Lower lobe of right lung (tissue), 2 donors: Measurements from ENCODE around the gene MT1X. TPM values are rescaled to one million over a fixed set of nuclear protein-coding genes. Genes with fewer than 3 reads are reported as not detected.

Source experiments
- ATAC-seq, 2 donors: fragments of 200-7000 bp; cut with Tn5 transposase; one replicate each; pipeline ENCODE4 v1.9.1; 2020 to 2022; ENCODE audit warnings: mild to moderate bottlenecking in 2 of 2, moderate library complexity in 2 of 2
- DNase-seq: peaks from one replicate; pipeline ENCODE4 v3.0.0-alpha.2; 2020
- H3K27ac ChIP-seq: fragments of 200-600 bp; one replicate; pipeline ENCODE4 v1.8.0; 2022
- H3K27me3 ChIP-seq: fragments of 200-600 bp; one replicate; pipeline ENCODE4 v1.8.0; 2022; ENCODE audit warnings: low read depth
- H3K36me3 ChIP-seq: fragments of 200-600 bp; one replicate; pipeline ENCODE4 v1.8.0; 2022; ENCODE audit warnings: mild to moderate bottlenecking
- H3K4me1 ChIP-seq: fragments of 200-600 bp; one replicate; pipeline ENCODE4 v1.8.0; 2022
- H3K4me3 ChIP-seq: fragments of 200-600 bp; one replicate; pipeline ENCODE4 v1.8.0; 2022; ENCODE audit warnings: mild to moderate bottlenecking
- H3K9me3 ChIP-seq: fragments of 200-600 bp; one replicate; pipeline ENCODE4 v1.8.0; 2022
- intact Hi-C: fragments of 100-400 bp; cut with DNase I; formaldehyde crosslinking; loops from one replicate; pipeline ENCODE4 v1.11.0; 2022
- total RNA-seq: library from RNA; stranded (reverse); fragmentation: NEBNext Ultra II Directional; extraction: Animal tissue kit (Norgen Biotek cat#: 25700); gene quantifications from one replicate; pipeline ENCODE4 v1.2.1, GENCODE V29; 2021
- TF ChIP-seq, protein P1 (sequence below): fragments of 200-600 bp; IDR thresholded peaks from one replicate; pipeline ENCODE4 v1.8.0; 2022; ENCODE audit warnings: antibody characterized with exemption, mild to moderate bottlenecking
- donor health status: DM: no; HTN: yes; CAD: no; lungs with severe emphysema.

Gene MT1X
- total RNA-seq, 1 donor from 2014 or later, result 95.7 TPM

DNA sequence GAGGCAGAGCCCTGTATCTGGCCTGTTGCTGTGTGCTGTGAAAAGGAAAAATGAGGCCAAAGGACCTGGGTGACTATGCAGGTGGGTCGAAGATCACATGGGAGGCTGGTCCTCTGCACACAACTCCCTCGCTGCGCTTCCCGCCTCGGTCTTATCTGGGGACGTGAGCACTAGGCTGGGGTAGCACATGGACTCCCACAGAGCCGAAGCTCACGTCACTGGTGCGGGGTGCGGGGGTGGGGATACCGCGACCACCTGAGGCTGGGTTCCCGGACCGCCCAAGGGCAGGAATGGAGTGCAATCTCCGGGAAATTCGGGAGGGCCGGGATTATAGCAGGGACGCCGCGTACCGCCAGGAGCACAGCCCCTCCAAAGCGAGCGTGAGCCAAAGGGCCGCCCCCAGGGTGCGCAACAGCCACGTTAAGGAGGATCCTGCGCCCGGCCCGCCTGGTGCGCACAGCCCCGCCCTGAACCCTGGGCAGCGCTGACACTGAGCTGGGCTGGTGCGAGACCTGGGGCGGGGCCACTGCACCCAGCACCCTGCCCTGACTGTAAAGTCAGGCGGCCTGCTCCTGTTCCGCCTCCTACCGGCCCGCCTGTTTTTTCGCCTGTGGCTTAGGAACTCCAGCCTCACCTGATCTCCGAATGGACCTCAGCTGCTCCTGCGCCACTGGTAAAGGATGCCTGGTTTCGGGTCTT is 39.0 kb upstream of the MT1X start:
- peak overlapping the region; percentile 49 for H3K4me3 ChIP-seq
- TF ChIP-seq, protein P1, sequence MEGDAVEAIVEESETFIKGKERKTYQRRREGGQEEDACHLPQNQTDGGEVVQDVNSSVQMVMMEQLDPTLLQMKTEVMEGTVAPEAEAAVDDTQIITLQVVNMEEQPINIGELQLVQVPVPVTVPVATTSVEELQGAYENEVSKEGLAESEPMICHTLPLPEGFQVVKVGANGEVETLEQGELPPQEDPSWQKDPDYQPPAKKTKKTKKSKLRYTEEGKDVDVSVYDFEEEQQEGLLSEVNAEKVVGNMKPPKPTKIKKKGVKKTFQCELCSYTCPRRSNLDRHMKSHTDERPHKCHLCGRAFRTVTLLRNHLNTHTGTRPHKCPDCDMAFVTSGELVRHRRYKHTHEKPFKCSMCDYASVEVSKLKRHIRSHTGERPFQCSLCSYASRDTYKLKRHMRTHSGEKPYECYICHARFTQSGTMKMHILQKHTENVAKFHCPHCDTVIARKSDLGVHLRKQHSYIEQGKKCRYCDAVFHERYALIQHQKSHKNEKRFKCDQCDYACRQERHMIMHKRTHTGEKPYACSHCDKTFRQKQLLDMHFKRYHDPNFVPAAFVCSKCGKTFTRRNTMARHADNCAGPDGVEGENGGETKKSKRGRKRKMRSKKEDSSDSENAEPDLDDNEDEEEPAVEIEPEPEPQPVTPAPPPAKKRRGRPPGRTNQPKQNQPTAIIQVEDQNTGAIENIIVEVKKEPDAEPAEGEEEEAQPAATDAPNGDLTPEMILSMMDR, result peak; percentile 47
- peaks cover 33% of the 10 kb centered on the region for H3K27me3 ChIP-seq
- H3K36me3 ChIP-seq, result no peaks in the 10 kb centered on the region
- H3K9me3 ChIP-seq, result no peaks in the 10 kb centered on the region
- peak; percentile 87 for DNase-seq
- peak; percentile 96 to 98 for ATAC-seq
- peaks cover 27% of the 10 kb centered on the region for H3K4me1 ChIP-seq
- no peak overlapping the region for H3K27ac ChIP-seq
- intact Hi-C loops, result no loop called here

DNA sequence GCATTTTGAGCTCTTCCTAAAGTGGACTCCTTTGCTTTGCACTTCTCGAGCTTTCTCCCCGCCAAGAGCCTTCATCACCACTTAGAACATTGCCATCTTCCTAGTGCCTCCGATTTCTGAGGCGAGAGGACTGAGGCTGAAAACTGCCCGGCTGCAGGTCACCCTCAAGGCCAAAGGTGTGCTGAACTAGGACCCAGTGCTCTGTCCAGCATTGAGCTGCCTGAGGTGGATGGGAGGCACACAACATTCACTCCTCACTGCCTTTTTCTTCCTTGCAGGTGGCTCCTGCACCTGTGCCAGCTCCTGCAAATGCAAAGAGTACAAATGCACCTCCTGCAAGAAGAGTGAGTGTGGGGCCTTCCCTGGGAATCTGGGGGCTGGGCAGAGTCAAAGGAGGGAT is 38.4 kb upstream of the MT1X start:
- intact Hi-C loops, result no loop called here
- H3K27ac ChIP-seq, result no peak overlapping the region
- peak overlapping the region; percentile 49 for H3K4me3 ChIP-seq
- no peak for ATAC-seq
- no peaks in the 10 kb centered on the region for H3K36me3 ChIP-seq
- no peak for DNase-seq
- H3K27me3 ChIP-seq, result peaks cover 33% of the 10 kb centered on the region
- no peaks in the 10 kb centered on the region for H3K9me3 ChIP-seq
- H3K4me1 ChIP-seq, result peaks cover 21% of the 10 kb centered on the region
- TF ChIP-seq, protein P1, result no peak

DNA sequence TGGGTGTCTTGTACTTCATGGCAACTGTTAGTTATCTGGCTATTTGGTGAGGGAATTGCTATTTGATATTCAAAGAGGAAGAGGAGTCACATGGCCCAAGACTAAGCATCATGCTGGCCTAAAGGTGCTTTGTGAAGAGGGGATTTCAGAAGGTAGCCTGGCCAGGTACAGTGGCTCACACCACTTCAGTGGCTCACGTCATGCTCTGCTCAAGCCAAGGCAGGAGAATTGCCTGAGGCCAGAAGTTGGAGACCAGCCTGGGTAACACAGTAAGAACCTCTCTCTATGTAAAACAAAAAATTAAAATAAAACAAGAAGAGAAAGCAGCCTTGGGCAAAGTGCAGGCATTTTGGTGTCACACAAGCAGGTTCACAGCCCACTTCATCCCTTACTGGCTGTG is 37.0 kb upstream of the MT1X start:
- Histone ChIP-seq H3K4me3 (no peak overlapping the region), H3K4me1 (peaks cover 18% of the 10 kb centered on the region), H3K9me3 (no peaks in the 10 kb centered on the region), H3K36me3 (no peaks in the 10 kb centered on the region), H3K27ac (no peak overlapping the region), H3K27me3 (peaks cover 25% of the 10 kb centered on the region)
- intact Hi-C loops, result no loop called here
- TF ChIP-seq, protein P1, result no peak
- DNase-seq (no peak), ATAC-seq (no peak)

DNA sequence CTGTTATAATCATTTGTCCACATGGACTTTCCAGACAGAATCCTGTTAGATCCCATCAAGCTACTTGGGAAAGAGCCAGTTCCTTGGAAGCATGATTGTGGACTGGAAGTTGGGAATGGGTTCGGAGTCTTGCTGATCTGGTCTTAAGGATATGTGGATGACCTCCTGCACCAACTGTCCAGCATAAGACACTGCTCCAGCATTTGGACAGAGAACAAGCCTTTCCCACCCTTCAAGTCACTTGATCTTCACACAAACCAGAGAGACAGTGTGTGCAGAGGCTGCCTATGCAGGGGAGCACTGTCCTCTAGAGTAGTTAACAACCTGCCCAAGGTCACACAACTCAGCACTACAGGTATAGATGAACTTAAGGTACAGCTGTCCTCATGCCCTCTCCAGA is 36.4 kb upstream of the MT1X start:
- intact Hi-C loops, result no loop called here
- Histone ChIP-seq H3K4me3 (no peak overlapping the region), H3K36me3 (no peaks in the 10 kb centered on the region), H3K27ac (no peak overlapping the region), H3K4me1 (peaks cover 18% of the 10 kb centered on the region), H3K27me3 (peaks cover 25% of the 10 kb centered on the region), H3K9me3 (no peaks in the 10 kb centered on the region)
- DNase-seq (no peak), ATAC-seq (no peak)
- TF ChIP-seq, protein P1, result no peak

DNA sequence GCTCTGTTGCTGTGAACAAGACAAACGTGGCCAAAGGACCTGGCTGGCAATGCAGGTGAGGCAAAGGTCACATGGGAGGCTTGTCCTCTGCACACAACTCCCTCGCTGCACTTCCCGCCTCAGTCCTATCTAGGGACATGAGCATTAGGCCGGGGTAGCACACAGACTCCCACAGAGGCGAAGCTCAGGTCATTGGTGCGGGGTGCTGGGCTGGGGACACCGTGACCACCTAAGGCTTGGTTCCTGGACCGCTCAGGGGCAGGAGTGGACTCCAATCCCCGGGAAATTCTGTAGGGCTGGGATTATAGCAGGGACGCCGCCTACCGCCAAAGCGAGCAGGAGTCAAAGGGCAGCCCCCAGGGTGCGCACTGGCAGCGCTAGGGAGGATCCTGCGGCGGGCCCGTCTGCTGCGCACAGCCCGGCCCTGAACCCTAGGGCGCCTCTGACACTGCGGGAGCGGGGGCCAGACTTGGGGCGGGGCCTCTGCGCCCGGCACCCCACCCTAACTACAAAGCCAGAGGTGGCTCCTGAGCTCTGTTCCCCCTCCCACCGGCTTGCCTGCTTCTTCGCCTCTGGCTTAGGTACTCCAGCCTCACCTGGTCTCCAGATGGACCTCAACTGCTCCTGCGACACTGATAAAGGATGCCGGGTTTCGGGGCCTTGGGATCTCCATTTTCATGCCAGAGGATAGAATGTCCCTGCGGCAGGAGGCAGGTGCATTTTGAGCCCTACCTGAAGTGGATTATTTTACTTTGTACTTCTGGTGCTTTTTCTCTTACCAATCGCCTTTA is 34.4 kb upstream of the MT1X start:
- Histone ChIP-seq H3K4me3 (no peak overlapping the region), H3K27ac (no peak overlapping the region), H3K9me3 (no peaks in the 10 kb centered on the region), H3K27me3 (peaks cover 25% of the 10 kb centered on the region), H3K36me3 (no peaks in the 10 kb centered on the region), H3K4me1 (peaks cover 15% of the 10 kb centered on the region)
- TF ChIP-seq, protein P1, result no peak
- DNase-seq (no peak), ATAC-seq (no peak)
- intact Hi-C loops, result no loop called here
